ENCODE results near the gene MAML2.

The MAML2 gene

GRCh38 chr11:96103102-96103501 is 239.9 kb downstream of the MAML2 start:
- no peak for DNase-seq (ENCODE audit: low read depth, low spot score)

GRCh38 chr11:96102664-96103078 is 240.3 kb downstream of the MAML2 start:
- DNase-seq (ENCODE audit: low read depth, low spot score), result peak; percentile 73

GRCh38 chr11:96101146-96101545 is 241.8 kb downstream of the MAML2 start:
- DNase-seq (ENCODE audit: low read depth, low spot score), result no peak

GRCh38 chr11:96098511-96099241 is 244.3 kb downstream of the MAML2 start:
- no peak for DNase-seq (ENCODE audit: low read depth, low spot score)

- no peak for DNase-seq (ENCODE audit: low read depth, low spot score)
Observed at GRCh38 chr11:96097844-96098421, 245.1 kb downstream of the MAML2 start.

- no peak for DNase-seq (ENCODE audit: low read depth, low spot score)
Observed at GRCh38 chr11:96096360-96096759, 246.6 kb downstream of the MAML2 start.

- no peak for DNase-seq (ENCODE audit: low read depth, low spot score)
Observed at GRCh38 chr11:96095884-96096303, 247.1 kb downstream of the MAML2 start.

GRCh38 chr11:96094156-96094555 is 248.8 kb downstream of the MAML2 start:
- no peak for DNase-seq (ENCODE audit: low read depth, low spot score)

- no peak for DNase-seq (ENCODE audit: low read depth, low spot score)
Observed at GRCh38 chr11:96092511-96092910, 250.5 kb downstream of the MAML2 start.

- no peak for DNase-seq (ENCODE audit: low read depth, low spot score)
Observed at GRCh38 chr11:96091476-96091875, 251.5 kb downstream of the MAML2 start.

- peak; percentile 83 for DNase-seq (ENCODE audit: low read depth, low spot score)
Observed at GRCh38 chr11:96090711-96091110, 252.3 kb downstream of the MAML2 start.

- no peak for DNase-seq (ENCODE audit: low read depth, low spot score)
Observed at GRCh38 chr11:96088914-96089313, 254.1 kb downstream of the MAML2 start.

- DNase-seq (ENCODE audit: low read depth, low spot score), result no peak
Observed at GRCh38 chr11:96086111-96086510, 256.9 kb downstream of the MAML2 start.

GRCh38 chr11:96085319-96085930 is 257.6 kb downstream of the MAML2 start:
- no peak for DNase-seq (ENCODE audit: low read depth, low spot score)

- DNase-seq (ENCODE audit: low read depth, low spot score), result peak; percentile 26
Observed at GRCh38 chr11:96084610-96085318, 258.2 kb downstream of the MAML2 start.

- no peak for DNase-seq (ENCODE audit: low read depth, low spot score)
Observed at GRCh38 chr11:96082936-96083335, 260.1 kb downstream of the MAML2 start.

GRCh38 chr11:96082002-96082899 is 260.7 kb downstream of the MAML2 start:
- no peak for DNase-seq (ENCODE audit: low read depth, low spot score)

- DNase-seq (ENCODE audit: low read depth, low spot score), result no peak
Observed at GRCh38 chr11:96081561-96081960, 261.4 kb downstream of the MAML2 start.

GRCh38 chr11:96079691-96080090 is 263.3 kb downstream of the MAML2 start:
- no peak for DNase-seq (ENCODE audit: low read depth, low spot score)

- DNase-seq (ENCODE audit: low read depth, low spot score), result peak; percentile 76
Observed at GRCh38 chr11:96075532-96075959, 267.4 kb downstream of the MAML2 start.
